ENCODE measurements around the gene F11R. TPM values are rescaled to one million over a fixed set of nuclear protein-coding genes. Genes with fewer than 3 reads are reported as not detected.
"Not testable (repeated sequence)": the region's sequence is repeated elsewhere in the genome, so short reads cannot be mapped to it uniquely, and the experiment has no call there.

F11R gene
- total RNA-seq, 2 experiments from 2014 or later: 13.7 to 18.4 TPM

DNA sequence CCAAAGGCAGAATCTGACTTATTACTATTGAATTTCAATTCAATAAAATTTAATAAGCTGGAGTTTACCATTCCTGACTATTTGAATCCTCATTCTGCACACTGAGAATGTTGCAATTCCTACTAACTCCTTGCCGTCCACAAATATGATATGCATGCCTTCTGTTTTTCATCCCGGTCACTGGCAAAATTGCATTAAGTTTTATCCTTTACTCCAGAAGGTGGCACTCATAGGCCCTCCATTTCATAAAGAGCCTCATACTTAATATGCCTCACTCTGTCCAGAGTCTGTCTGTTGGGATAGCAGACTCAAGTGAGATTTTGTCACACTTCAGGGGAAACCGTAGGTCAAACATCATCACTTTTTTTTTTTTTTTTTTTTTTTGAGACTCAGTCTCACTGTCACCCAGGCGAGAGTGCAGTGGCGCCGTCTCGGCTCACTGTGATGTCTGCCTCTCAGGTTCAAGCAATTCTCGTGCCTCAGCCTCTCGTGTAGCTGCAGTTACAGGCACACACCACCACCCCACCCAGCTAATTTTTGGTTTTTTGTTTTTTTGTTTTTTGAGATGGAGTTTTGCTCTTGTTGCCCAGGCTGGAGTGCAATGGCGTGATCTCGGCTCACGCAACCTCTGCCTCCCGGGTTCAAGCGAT lies 27.3 kb downstream of the F11R start:
- ChIA-PET CTCF (interaction anchor here (0.7 to 5.8 kb wide), 9 partner anchors 11 to 267 kb away, joined by 3 to 100 read pairs (median 3); partner anchors contain the start of gene KLHDC9), POLR2A (no interaction called here)
- no peaks in the 10 kb centered on the region for H3K9me3 Mint-ChIP-seq (ENCODE audit: insufficient read depth)
- no peaks in the 10 kb centered on the region for H3K27me3 Mint-ChIP-seq (ENCODE audit: low read depth)
- ATAC-seq: no peak
- H3K4me1 Mint-ChIP-seq (ENCODE audit: low read depth): peaks cover 8% of the 10 kb centered on the region
- H3K36me3 Mint-ChIP-seq (ENCODE audit: low read depth): no peaks in the 10 kb centered on the region
- no peak for DNase-seq
- no peak overlapping the region for H3K4me3 Mint-ChIP-seq
- H3K27ac Mint-ChIP-seq: no peak overlapping the region

DNA sequence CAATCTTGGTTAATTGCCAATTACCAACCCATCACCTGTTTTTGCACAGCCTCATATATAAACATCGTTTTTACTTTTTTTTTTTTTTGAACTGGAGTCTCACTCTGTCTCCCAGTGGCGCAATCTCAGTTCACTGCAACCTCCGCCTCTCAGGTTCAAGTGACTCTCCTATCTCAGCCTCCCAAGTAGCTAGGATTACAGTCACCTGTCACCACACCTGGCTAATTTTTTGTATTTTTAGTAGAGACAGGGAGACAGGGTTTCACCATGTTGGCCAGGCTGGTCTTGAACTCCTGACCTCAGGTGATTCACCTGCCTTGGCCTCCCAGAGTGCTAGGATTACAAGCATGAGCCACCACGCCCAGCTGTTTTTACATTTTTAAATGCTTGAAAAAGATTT lies 28.9 kb downstream of the F11R start:
- ATAC-seq: not testable (repeated sequence)
- POLR2A ChIA-PET: interaction anchor here (0.7 kb wide), 1 partner anchor 214 kb away, joined by 4 read pairs; no protein-coding TSS in a partner anchor

DNA sequence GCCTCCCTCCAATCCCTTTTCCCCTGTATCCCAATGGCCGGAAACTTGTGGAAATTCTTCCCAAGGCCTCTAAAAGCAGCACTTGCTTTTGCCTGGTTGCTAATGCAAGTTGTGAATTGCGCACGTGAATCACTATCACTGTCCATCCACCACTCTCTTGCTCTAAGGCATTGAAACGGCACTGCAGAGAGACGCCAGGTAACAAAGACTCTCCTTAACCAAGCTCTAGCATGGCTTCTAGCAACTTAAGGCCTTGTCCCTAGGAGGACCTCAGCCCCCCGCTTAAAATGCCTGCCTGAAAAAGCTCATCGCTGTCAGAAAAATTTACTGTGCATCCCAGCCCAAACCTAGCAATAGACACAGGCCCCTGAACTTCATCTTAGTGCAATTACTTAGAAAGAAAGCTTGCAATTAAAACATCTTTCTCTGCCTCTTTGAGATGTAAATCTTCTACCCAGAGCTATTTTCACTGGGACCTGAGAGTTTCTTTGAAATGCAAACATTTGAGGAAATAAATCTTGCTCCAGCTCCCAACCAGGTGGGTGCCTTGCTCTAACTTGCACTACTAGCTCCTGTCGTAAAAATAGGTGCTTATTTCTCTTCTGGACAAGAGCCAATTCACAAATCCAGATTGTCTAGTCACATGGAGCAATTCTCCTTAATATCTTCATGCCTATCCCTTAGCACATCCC lies 33.4 kb downstream of the F11R start:
- no peaks in the 10 kb centered on the region for H3K9me3 Mint-ChIP-seq (ENCODE audit: insufficient read depth)
- H3K4me3 Mint-ChIP-seq: no peak overlapping the region
- peaks cover 1% of the 10 kb centered on the region for H3K27me3 Mint-ChIP-seq (ENCODE audit: low read depth)
- H3K27ac Mint-ChIP-seq: no peak overlapping the region
- ChIA-PET POLR2A (interaction anchor here (0.7 kb wide), 1 partner anchor 111 kb away, joined by 3 read pairs; the partner anchor contains the start of gene KLHDC9), CTCF (interaction anchor here (0.6 to 4.1 kb wide), 9 partner anchors 11 to 928 kb away, joined by 3 to 26 read pairs (median 4); partner anchors contain the start of gene ITLN2)
- H3K36me3 Mint-ChIP-seq (ENCODE audit: low read depth): no peaks in the 10 kb centered on the region
- H3K4me1 Mint-ChIP-seq (ENCODE audit: low read depth): peaks cover 8% of the 10 kb centered on the region
- ATAC-seq (no peak), DNase-seq (no peak)

More for the DNA sequence above, 28.9 kb downstream of the F11R start:
- not testable (repeated sequence) for H3K9me3 Mint-ChIP-seq (ENCODE audit: insufficient read depth); H3K4me1 Mint-ChIP-seq (ENCODE audit: low read depth); H3K27ac Mint-ChIP-seq; H3K4me3 Mint-ChIP-seq; DNase-seq; H3K27me3 Mint-ChIP-seq (ENCODE audit: low read depth); H3K36me3 Mint-ChIP-seq (ENCODE audit: low read depth)
- CTCF ChIA-PET: interaction anchor here (0.6 to 3.4 kb wide), 2 partner anchors 53 to 156 kb away, joined by 3 to 19 read pairs; no protein-coding TSS in a partner anchor

DNA sequence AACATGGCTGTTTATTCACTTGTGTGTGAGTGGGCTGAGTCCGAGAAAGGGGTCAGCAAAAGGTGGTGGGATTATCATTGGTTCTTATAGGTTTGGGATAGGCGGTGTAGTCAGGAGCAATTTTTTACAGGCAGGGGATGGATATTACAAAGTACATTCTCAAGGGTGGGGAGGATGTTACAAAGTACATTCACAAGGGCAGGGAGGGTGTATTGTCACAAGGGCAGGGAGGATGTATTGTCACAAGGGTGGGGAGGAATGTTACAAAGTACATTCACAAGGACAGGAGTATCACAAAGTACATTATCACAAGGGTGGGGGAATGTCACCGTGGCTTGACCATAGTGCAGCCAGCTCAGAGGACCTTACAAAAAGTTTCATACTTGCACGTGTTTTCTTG lies 35.2 kb downstream of the F11R start:
- ChIA-PET CTCF (no interaction called here), POLR2A (interaction anchor here (0.6 kb wide), 1 partner anchor 213 kb away, joined by 3 read pairs; no protein-coding TSS in a partner anchor)
- DNase-seq: no peak
- no peak for ATAC-seq
- Mint-ChIP-seq H3K27me3 (ENCODE audit: low read depth) (peaks cover 17% of the 10 kb centered on the region), H3K9me3 (ENCODE audit: insufficient read depth) (no peaks in the 10 kb centered on the region), H3K4me3 (no peak overlapping the region), H3K36me3 (ENCODE audit: low read depth) (no peaks in the 10 kb centered on the region), H3K27ac (no peak overlapping the region), H3K4me1 (ENCODE audit: low read depth) (peaks cover 18% of the 10 kb centered on the region)

DNA sequence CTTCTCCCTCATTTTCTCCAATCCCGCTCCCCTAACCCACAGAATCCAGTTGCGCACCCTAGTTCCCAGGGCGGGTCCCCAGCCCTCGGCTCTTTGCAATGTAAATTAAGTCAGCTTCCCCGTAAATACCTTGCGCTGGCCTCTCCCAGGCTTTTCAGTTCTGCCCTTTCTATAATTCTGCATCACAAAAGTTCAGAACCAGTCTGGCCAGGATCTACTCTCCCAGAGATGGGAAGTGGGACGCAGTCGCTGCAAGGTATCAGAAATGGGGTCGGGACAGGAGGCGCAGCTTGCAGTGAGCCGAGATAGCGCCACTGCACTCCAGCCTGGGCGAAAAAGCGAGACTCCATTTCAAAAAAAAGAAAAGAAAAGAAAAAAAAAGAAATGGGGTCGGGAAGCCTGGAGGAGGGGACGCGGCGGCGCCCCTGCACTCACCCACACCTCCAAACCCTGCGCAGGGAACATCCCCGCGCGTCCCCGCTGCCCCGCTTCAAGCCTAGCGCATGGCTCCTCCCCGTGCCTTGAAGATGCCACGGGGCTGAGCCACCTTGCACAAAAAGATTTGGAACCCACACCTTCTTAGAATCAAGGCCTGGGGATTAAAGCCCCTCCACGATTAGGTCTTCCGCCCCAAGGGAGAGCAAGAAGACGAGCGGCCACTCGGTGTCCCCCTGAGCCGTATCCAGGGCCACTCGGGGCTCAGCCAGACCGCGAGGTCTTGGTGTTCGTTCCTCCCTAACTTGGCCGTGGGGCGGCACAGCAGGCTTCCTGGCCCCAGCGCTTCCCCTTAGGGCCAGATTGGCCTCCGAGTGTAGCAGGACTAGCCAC lies 39.2 kb downstream of the F11R start:
- CTCF ChIA-PET: no interaction called here
- H3K27me3 Mint-ChIP-seq (ENCODE audit: low read depth): peaks cover 24% of the 10 kb centered on the region
- no peak overlapping the region for H3K27ac Mint-ChIP-seq
- POLR2A ChIA-PET: no interaction called here
- peak; percentile 83 for ATAC-seq
- peak overlapping the region; percentile 67 for H3K4me3 Mint-ChIP-seq
- H3K9me3 Mint-ChIP-seq (ENCODE audit: insufficient read depth): no peaks in the 10 kb centered on the region
- peaks cover 10% of the 10 kb centered on the region for H3K4me1 Mint-ChIP-seq (ENCODE audit: low read depth)
- peak; percentile 35 for DNase-seq
- H3K36me3 Mint-ChIP-seq (ENCODE audit: low read depth): no peaks in the 10 kb centered on the region

DNA sequence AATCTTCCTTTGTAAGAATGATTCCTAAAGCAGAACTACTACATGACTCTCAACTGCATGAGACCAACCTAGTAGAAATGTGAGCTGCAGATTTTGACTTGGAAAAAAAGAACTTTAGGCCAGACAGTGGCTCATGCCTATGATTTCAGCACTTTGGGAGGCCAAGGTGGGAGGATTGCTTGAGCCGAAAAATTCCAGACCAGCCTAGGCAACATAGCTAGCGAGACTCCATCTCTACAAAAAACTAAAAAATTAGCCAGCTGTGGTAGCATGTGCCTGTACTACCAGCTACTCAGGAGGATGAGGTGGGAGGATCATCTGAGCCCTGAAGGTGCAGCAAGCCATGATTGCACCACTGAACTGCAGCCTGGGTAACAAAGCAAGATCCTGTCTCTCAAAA lies 41.7 kb downstream of the F11R start:
- Mint-ChIP-seq H3K36me3 (ENCODE audit: low read depth) (no peaks in the 10 kb centered on the region), H3K9me3 (ENCODE audit: insufficient read depth) (no peaks in the 10 kb centered on the region), H3K4me3 (no peak overlapping the region), H3K4me1 (ENCODE audit: low read depth) (peaks cover 10% of the 10 kb centered on the region), H3K27me3 (ENCODE audit: low read depth) (peaks cover 28% of the 10 kb centered on the region), H3K27ac (no peak overlapping the region)
- POLR2A ChIA-PET: interaction anchor here (1.0 kb wide), 1 partner anchor 19 kb away, joined by 3 read pairs; no protein-coding TSS in a partner anchor
- DNase-seq (no peak), ATAC-seq (no peak)
- CTCF ChIA-PET: interaction anchor here (1.3 kb wide), 2 partner anchors 11 to 27 kb away, joined by 5 to 6 read pairs; no protein-coding TSS in a partner anchor

DNA sequence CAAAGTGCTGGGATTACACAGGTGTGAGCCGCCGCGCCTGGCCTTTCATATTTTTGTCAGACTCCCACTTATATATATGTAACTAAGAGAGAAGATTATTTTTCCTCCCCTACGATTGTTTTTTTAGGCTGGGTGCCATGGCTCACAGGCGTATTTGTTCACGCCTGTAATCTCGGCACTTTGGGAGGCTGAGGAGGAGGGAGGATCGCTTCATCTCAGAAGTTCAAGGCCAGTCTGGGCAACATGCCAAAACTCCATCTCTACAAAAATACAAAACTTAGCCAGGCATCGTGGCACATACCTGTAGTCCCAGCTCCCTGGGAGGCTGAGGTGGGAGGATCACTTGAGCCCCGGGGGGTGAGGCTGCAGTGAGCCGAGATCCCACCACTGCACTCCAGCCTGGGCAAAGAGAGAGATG lies 42.4 kb downstream of the F11R start:
- CTCF ChIA-PET: interaction anchor here (1.1 to 1.3 kb wide), 3 partner anchors 12 to 27 kb away, joined by 3 to 6 read pairs (median 5); no protein-coding TSS in a partner anchor
- Mint-ChIP-seq H3K27ac (no peak overlapping the region), H3K4me1 (ENCODE audit: low read depth) (peaks cover 10% of the 10 kb centered on the region), H3K9me3 (ENCODE audit: insufficient read depth) (no peaks in the 10 kb centered on the region), H3K4me3 (no peak overlapping the region), H3K36me3 (ENCODE audit: low read depth) (no peaks in the 10 kb centered on the region), H3K27me3 (ENCODE audit: low read depth) (peaks cover 31% of the 10 kb centered on the region)
- ATAC-seq (no peak), DNase-seq (no peak)
- POLR2A ChIA-PET: interaction anchor here (0.6 to 1.0 kb wide), 3 partner anchors 10 to 43 kb away, joined by 3 to 4 read pairs (median 3); partner anchors contain the start of gene F11R

DNA sequence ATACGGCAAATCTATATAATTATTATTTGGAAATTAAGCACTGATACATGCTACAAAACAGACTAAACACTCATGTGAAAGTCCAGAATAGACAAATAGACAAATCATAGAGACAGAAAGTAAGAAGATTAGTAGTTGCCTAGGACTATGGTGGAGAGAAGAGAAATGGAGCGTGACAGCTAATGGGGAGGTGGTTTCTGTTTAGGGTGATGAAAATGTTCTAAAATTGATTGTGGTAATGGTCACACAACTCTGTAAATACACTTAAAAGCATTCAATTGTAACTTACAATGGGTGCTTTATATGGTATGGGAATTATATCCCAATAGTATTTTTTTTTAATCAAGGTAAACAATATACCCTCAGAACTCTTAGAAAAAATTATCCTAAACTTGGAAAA lies 45.9 kb downstream of the F11R start:
- peaks cover 13% of the 10 kb centered on the region for H3K27me3 Mint-ChIP-seq (ENCODE audit: low read depth)
- CTCF ChIA-PET: interaction anchor here (1.1 to 2.9 kb wide), 4 partner anchors 15 to 22 kb away, joined by 3 to 15 read pairs (median 8); partner anchors contain the start of gene ITLN2
- ATAC-seq: no peak
- POLR2A ChIA-PET: interaction anchor here (0.6 kb wide), 1 partner anchor 97 kb away, joined by 5 read pairs; no protein-coding TSS in a partner anchor
- no peaks in the 10 kb centered on the region for H3K36me3 Mint-ChIP-seq (ENCODE audit: low read depth)
- H3K4me3 Mint-ChIP-seq: no peak overlapping the region
- no peak overlapping the region for H3K27ac Mint-ChIP-seq
- peaks cover 6% of the 10 kb centered on the region for H3K4me1 Mint-ChIP-seq (ENCODE audit: low read depth)
- no peak for DNase-seq
- no peaks in the 10 kb centered on the region for H3K9me3 Mint-ChIP-seq (ENCODE audit: insufficient read depth)

DNA sequence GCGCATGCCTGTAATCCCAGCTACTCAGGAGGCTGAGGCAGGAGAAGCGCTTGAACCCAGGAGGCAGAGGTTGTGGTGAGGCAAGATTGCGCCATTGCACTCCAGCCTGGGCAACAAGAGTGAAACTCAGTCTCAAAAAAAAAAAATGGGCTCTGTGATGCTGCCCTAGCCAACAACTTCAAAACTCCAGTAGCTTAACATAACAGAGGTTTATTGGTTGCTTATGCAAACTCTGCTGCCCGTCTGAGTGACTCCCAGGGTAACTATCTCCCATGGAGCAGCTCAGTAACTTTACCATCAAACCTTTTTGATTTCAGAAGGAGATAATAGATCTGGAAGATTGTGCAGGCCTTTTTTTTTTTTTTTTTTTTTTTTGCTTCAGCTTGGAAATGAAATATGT lies 47.5 kb downstream of the F11R start:
- ChIA-PET POLR2A (no interaction called here), CTCF (interaction anchor here (1.4 to 2.9 kb wide), 4 partner anchors 17 to 136 kb away, joined by 4 to 15 read pairs (median 8); partner anchors contain the start of gene ITLN2)
- Mint-ChIP-seq H3K4me3 (no peak overlapping the region), H3K27me3 (ENCODE audit: low read depth) (peaks cover 9% of the 10 kb centered on the region), H3K4me1 (ENCODE audit: low read depth) (peaks cover 6% of the 10 kb centered on the region), H3K27ac (no peak overlapping the region), H3K9me3 (ENCODE audit: insufficient read depth) (no peaks in the 10 kb centered on the region), H3K36me3 (ENCODE audit: low read depth) (no peaks in the 10 kb centered on the region)
- ATAC-seq (no peak), DNase-seq (no peak)

DNA sequence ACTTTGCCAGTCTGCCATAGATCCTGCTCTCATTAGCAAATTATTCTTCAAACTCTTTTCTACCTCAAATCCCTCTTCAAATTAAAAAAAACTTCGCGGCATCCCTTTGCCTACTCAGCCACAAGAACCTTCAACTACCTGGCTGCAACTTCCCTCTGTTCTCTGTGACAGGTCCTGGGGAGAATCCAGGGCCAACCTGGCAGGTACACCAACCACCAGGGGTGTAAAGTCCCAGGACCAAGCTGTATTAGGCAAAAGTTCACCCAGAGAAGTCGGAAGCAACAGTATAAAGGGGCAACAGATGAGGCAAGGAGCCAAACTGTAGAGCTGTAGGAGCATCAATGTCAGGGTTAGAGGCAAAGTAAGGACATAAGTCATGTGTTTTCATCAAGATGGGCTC lies 48.0 kb downstream of the F11R start:
- no peak for DNase-seq
- no peak for ATAC-seq
- ChIA-PET CTCF (interaction anchor here (0.7 to 2.9 kb wide), 4 partner anchors 18 to 136 kb away, joined by 3 to 15 read pairs (median 4); partner anchors contain the start of gene ITLN2), POLR2A (no interaction called here)
- H3K9me3 Mint-ChIP-seq (ENCODE audit: insufficient read depth): no peaks in the 10 kb centered on the region
- peaks cover 8% of the 10 kb centered on the region for H3K27me3 Mint-ChIP-seq (ENCODE audit: low read depth)
- H3K4me3 Mint-ChIP-seq: no peak overlapping the region
- H3K36me3 Mint-ChIP-seq (ENCODE audit: low read depth): no peaks in the 10 kb centered on the region
- peaks cover 6% of the 10 kb centered on the region for H3K4me1 Mint-ChIP-seq (ENCODE audit: low read depth)
- no peak overlapping the region for H3K27ac Mint-ChIP-seq

DNA sequence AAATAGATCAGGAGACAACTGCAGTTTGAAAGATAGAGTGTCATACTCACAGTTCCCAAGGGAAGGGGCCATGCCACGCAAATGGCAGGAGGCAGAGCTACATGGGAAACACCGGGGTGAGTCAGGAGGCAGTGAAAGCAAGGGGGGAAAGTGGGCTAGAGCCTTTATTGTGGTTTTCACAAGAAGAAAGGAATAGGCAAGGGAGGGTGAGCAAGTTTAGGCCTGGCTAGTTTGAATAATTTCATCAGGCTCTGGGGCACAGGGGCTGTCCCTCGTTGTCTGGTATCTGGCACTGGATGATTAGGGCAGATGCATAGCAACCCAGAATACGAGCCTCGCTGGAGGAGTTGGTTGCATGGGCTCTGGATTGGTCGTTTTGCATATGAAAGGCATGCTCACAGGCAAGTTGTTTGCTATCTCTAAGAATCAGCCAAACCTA lies 49.3 kb downstream of the F11R start:
- CTCF ChIA-PET: interaction anchor here (1.7 kb wide), 1 partner anchor 26 kb away, joined by 5 read pairs; no protein-coding TSS in a partner anchor
- ATAC-seq: no peak
- POLR2A ChIA-PET: no interaction called here

More for the DNA sequence above, 49.3 kb downstream of the F11R start:
- H3K4me1 Mint-ChIP-seq (ENCODE audit: low read depth): peaks cover 6% of the 10 kb centered on the region
- no peak overlapping the region for H3K27ac Mint-ChIP-seq
- H3K36me3 Mint-ChIP-seq (ENCODE audit: low read depth): no peaks in the 10 kb centered on the region
- no peak for DNase-seq
- no peaks in the 10 kb centered on the region for H3K9me3 Mint-ChIP-seq (ENCODE audit: insufficient read depth)
- no peak overlapping the region for H3K4me3 Mint-ChIP-seq
- peaks cover 12% of the 10 kb centered on the region for H3K27me3 Mint-ChIP-seq (ENCODE audit: low read depth)
